Suppressor macrophage treated with lipopolysaccharide for 4 hours (primary cell): ENCODE results near the gene LXN.
"Not testable (repeated sequence)": the region's sequence is repeated elsewhere in the genome, so short reads cannot be mapped to it uniquely, and the experiment has no call there.

ENCODE experiments used
- DNase-seq: peaks from one replicate; pipeline ENCODE4 v3.0.0-alpha.2; 2020

Gene LXN, protein sequence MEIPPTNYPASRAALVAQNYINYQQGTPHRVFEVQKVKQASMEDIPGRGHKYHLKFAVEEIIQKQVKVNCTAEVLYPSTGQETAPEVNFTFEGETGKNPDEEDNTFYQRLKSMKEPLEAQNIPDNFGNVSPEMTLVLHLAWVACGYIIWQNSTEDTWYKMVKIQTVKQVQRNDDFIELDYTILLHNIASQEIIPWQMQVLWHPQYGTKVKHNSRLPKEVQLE

DNA sequence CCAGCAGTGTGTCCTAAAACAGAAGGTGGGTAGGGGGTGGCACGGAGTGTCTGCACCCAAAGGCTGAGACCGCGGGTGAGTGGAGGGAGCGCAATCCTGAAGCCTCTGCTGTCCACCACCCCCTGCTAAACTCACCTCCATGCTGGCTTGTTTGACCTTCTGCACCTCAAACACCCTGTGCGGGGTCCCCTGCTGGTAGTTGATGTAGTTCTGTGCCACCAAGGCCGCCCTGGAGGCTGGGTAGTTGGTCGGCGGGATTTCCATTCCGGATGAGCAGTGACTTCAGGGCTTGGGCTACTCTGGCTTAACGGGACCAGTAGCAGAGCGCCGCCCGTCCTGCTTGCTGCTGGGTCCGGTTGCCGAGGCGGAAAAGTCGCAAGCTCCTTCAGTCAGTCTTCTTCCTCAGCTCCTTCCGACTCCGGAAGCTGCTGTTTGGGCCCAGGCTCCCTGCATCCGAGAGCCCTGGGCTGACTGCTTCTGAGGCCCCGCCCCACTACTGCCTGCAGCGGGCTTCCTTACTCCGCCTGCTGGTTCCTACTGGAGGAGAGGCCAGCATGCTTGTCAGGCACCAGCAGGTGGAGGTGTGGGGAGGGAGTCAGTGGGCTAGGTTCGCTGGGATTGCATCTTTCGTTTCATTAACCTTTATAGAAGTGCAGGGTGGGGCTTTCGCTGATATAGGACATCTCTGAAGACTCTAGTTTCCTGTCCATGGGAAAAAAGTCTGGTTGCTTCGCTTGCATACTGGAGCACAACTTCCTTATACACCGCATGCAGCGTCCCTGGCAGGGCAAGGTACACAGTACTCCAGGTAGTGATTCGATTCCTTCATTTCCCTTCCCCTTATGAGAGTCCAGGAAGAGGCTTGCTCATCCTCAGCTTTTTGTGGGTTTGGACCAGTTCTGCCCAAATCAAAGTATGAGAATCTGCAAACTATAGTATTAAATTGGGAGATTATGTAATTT is at the start of gene LXN:
Gene LXN, minus strand, starts transcription at position 434 of the 962 bp plus-strand sequence. Its CDS starts 170 bp downstream, at position 264.
- DNase-seq: peak; percentile 80

DNA sequence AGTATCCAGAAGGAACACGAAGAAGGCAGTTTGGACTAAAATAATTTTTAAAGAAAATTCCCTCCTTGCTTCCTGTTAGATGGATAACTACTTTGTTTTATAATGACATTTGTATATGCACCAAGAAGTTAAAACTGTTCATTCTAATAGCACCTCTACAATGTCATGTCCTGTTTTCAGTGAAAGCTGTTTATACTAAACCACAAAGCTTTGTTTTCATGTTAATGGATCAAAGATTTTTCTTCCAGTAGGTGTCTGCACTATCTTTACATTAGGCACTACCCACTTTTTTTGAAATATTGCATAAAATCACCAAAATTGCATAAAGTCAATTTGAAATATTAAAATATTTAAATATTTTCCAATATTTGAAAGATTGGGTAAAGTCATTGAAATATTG is 49.7 kb upstream of the LXN start:
- no peak for DNase-seq

DNA sequence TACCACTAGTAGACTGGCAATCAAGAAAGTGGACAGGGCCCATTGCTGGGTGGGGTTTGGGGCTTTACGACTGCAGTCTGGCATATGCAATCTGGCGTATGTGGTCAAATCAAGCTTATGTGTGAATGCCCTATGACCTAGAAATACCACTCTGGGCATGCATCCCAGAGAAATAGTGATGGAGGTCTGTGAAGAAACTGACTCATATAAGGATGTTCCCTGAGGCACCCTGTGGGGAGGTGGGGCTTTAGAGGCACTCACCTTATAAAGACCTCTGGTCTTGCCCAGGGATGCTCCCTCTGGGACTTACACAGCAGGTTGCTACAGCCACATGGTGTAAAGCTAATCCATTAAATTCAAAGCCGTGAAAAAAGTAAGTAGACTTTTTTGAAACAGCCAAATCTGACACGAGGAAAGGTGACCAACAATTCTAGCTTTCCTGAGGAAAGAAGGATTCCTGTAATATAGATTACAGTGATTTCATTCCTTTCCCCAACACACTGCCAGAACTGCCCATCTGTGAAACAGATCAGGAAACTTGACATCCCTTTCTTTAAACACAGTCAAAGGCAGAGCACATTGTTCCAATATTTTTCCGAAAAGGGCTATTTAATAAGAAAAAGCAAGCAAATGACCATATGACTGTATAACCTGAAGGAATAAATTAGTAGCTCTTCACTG is 46.2 kb upstream of the LXN start:
- DNase-seq: no peak

DNA sequence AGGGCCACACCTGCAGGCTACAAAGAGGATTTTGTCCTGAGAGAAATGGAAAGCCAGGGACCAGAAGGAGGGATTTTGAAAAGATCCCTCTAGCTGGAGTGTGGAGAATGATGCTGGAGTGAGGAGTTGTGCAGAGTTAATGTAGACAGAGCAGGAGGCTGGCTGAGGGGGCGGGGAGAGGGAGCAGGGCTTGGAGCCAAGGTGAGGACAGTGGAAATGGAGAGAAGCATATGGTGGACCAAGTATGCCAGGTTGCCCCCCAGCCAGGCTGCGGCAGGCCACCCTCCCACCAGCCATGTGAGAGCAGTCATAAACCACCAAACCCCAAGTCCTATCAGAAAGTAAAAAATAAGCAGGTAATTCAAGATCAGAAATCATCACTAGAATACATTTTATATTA is 45.1 kb upstream of the LXN start:
- DNase-seq: no peak

DNA sequence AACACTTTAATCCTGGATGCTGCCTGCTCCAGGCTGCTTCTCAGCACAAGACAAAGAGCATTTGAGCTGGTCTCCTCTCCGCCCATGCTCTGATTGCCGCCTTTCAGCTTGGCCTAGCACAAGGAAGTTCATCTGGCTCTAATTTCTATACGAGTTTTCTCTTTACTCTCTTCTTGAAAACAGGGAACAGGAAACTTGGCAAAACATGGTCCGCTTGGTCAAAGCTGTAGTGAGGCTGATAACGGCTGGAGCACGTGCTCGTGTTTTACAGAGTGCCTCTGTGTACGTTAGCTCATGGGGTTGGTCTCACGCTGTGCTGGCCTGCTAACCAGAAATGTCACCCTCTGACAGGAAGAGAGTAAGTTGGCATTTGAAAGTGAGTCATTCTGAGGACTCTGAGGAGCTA is 40.6 kb upstream of the LXN start:
- DNase-seq: peak; percentile 88

DNA sequence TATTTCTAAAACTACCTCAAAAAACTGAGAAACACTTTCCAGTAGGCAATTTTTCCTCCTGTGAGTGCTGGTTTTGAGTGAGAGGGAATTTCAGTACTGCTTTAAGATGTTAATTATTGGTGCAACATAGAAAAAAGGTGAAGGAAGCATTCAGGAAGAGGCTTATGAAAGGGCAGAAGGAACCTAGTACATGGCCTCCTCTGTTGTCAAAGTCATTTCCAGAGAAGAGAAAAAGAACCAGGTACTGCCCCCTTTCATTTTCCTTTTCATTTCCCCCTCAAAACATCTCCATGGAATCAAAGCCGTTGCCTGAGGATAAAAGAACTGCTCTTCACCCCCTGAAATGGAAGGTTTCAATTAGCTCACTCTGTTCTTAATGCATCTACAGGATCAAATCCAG is 40.0 kb upstream of the LXN start:
- DNase-seq: peak; percentile 30

DNA sequence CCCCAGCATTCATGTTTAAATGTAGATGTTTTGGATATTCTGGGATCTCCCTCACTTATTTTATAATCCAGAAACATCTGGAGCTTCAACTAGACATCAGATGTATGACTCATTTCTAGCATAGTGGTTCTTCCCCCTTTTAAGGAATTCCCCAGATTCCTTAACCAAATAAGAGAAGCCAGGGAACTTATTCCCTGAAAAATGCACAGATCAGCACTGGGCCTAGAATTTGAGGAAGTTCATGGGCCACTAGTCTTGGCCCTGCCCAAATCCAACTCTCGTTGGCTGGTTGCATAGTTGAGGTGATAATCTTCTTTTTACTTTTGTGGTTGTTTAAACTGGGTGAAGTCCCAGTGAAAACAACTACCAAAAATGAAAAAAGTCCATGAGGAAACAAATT is 39.4 kb upstream of the LXN start:
- DNase-seq: peak; percentile 87

DNA sequence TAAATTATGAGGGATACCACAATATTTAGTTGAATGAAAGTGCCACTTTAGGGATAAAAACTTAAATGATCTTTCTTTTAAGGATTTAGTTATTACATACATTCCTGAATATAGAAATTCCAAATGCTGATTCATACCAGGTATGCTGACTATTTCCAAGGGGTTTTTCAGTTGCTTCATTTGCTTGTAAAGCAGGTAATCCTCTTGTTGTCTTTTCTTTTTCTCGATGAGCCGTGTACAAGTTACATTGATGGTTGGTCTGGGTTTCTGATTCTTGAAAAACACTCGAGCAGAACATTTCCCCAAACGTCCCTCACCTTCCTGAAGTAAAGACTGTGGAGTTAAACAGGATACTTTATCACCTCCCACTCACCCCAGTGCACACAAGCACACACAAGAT is 38.2 kb upstream of the LXN start:
- no peak for DNase-seq

DNA sequence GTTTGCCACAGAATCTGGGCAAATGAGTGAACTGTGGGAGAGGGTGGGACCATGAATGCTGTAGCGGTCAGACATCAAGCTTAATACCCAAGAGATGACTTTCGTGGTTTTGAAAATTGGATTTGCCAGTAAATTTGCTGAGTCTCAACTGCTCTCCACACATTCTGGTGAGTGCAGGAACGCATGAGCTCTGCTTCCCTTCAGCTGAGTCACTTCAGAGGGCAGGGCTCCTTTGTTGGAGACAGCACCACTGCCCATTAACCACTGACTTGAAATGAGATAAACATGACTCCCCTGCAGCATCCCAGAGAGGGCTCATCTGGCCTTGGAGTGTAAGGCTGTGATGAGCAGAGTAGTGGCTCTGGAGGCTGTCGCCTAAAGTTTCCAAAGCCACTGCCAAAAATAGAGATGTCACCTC is 37.2 kb upstream of the LXN start:
- peak; percentile 70 for DNase-seq

DNA sequence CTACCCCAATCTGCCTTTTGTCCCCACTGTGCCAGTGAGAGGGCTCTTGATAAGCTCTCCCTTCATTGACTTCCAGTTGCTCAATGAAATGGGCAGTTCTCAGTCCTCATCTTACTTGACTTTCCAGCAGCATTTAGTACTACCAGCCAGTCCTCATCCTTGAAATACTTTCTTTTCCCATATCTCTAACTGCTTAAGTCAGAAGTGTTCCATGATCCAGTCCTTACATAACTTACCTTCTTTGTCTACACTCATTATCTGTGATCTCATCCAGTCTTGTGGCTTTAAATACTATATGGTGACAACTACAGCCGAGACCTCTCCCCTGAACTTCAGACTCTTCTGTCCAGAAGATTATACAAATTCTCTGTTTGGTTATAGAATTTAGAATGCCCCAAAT is 31.1 kb upstream of the LXN start:
- DNase-seq: no peak

DNA sequence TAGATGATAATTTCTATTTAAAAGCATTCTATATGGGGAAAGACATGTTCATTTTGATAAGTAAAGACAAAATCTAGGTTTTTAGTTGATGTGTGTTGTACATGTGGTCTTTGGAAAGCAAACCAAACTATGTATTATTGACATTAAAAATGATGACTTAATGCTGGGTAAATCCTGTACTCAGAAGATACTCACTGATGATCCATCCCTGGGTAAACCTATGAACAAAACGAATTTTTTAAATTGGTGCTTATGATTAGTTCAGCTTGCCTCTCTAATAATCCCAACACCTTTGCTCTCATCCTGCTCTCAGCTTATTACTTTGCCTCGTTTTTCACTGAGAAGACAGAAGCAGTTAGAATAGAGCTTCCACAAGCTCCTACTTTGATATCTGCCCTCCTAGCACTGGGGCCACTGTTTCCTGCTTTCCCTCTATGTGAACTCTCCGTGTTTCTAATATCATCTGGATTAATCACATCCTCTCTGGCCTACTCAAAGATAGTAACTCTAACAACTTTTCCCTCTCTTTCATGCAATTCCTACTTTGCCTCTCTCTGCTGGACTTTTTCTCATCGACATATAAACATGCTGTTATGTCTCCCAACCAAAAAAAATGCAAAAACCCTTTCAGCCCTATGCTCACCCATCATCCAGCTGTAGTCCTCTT is 30.5 kb upstream of the LXN start:
- DNase-seq: no peak

DNA sequence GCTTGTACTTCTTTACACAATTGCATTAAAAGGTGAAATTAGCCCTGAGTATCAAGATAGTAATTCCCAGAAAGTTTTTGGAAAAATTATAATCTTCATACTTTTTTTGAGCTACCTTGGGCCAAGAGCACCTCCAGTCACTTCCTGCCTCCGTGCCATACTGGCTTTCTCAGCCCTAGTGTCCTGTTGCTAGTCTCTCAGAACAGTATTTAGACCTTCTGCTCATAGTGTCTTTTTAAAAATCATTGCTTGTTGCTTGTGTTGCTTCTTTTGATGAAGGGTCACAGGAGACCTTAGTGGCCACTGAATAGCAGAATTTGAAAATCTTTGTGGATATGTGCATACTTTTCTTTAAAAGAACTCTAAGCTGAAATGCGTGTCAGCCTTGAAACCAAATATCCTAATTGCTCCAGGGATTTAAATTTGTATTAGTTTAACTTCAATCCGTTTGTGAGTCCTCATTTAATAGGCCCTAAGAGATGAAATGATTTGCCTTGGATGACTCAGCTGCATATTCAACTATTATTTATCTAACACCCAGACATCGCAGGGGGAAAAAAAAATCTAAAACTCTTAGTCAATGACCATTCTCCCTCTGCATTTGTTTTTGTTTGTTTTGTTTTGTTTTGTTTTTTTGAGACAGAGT is 29.1 kb upstream of the LXN start:
- DNase-seq: no peak

DNA sequence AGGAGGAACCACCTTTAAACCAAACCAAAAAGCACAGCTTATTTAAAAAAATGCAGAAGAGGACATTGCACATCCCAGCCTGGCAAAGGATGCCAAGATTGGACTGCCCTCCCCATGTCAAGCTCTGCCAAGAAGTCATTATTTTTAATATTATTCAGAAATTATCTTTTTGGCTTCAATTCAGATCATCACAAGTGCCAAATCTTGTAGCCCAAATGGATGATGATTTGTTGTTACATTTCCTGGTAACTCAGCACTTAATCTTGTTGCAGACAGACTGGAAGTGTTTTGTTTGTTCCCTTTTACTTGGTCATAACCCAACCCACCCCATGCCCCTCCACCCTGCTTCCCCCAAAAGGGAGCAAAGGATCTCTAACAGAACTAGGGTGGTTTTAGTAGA is 28.1 kb upstream of the LXN start:
- no peak for DNase-seq

DNA sequence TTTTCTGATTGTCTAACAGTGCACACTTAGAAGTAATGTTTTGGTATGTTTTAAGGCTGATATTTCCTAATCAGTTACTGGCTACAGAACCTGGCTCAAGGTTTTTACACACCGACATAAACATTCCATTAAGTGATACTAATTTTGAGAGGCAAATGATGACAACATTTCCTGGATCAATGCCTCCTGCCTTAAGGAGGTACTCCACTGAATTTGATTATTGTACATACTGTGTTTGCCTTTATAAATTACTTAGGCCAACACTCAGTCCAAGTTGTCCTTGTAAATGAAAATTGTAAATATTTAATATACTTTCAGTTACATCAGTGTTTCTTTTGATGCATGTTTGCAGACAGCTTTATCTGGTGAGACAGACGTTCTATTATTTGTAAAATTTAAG is 24.2 kb upstream of the LXN start:
- no peak for DNase-seq

DNA sequence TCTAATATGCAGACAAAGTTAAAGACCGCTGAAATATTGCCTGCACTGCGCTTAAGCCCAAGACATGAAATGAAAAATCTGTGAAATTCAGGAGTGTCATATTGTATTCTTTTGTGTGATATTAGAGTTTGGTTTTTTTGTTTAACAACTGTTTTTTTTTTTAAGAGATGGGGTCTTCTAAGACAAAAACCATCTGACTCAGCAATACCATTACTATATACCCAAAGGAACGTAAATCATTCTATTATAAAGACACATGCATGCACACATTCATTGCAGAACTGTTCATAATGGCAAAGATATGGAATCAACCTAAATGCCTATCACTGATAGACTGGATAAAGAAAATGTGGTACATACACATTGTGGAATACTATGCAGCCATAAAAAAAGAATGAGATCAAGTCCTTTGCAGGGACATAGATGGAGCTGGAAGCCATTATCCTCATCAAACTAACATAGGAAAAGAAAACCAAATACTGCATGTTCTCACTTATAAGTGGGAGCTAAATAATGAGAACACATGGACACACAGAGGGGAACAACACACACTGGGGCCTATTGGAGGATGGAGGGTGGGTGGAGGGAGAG is 21.5 kb upstream of the LXN start:
- not testable (repeated sequence) for DNase-seq

DNA sequence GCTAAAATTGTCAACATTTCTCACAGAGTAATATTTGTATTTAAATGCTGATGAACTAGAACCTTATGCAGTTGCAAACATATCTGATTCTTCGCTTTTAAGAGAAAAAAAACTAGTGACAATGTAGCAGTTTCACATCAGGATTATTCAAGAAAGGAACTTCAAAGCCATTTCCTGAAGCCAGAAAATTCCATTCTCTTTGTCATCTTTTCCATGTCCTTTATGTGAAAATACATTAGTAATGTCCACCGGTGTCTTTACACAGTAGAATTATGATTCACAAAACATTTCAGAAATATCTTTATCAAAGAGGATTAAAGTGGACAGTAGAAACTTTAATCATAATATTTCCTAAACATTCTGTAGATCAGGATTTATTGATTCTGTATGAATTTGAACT is 12.7 kb upstream of the LXN start:
- no peak for DNase-seq

DNA sequence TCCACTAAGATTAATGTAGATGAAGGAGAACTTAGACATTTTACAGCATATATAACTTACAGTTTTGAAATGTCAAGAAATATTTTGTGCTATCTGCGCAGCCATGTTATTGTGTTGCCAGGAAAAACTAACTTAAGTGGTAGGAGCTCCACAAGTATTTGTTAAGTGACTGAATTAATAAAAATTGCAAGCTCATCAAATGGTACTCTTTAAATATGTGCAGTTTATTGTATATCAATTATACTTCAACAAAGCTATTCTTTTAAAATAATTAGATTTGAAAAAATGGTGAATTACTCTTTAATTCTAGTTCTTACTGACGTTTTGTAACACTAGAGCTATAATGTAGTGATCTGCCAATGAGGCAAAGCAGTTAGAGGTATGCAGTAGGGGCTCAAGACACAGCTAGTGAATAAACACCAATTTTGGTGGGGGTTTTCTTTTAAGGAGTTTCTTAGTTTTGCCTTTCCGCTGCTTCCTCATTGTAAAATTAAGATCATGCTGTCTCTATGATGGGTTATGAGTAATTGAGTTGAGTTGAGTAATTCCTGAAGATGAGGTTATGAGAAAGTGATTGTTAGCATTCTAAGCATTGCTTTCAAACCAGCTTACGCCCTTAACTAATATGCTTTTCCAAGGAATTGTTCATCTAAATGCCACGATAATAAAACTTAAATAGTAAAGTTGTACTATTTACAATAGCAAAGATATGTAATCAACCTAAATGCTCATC is 10.9 kb upstream of the LXN start:
- peak; percentile 41 for DNase-seq

DNA sequence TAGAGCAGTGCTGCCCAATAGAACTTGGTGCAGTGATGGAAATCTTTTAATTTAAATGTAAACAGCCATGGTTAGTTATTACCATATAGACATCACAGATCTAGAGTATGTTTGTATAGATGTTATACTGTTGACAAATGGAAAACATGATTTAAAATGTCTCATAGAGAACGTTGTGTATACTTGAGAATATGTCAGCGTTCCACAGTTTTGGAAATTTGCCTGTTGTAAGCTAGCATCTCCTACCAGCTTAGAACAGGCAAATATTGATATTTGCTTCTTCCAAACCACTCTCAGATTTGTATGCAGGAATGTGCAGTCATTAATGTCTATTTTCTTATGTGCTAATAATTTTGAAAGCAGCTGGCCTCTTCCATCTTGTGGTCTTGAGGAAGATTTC is 8.4 kb upstream of the LXN start:
- no peak for DNase-seq

DNA sequence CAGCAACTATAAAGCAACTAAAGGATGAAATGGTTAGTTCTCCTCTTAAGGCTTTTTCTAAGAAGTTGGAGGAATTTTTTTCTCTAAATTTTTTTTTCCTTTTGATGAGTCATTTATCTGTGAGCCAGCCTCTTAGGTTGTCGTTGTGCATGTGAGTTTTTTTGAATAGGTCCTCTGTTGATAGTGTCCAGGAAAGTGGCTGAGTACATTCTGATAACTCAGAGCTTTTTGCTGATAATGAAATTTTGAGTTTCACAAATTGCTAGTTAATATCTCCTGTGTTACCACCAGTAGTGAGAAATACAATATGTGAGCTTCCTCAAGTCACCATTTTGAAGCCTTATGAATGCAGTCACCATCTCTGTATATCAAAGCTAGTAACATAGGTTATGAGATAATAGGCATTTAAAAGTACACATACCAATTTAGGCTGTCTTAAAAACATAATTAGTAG is 7.1 kb upstream of the LXN start:
- no peak for DNase-seq

DNA sequence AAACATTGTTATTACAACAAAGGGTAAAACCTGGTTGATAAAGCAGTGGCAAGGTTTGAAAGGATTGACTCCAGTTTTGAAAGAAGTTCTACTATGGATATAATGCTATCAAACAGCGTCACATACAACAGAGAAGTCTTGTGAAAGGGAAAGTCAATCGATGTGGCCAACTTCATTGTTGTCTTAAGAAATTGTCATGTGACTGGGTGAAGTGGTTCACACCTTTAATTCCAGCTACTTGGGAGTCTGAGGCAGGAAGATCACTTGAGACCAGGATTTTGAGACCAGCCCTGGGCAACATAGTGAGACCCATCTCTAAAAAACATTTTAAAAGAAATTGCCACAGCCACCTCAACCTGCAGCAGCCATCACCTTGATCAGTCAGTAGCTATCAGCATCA is 6.2 kb upstream of the LXN start:
- no peak for DNase-seq

DNA sequence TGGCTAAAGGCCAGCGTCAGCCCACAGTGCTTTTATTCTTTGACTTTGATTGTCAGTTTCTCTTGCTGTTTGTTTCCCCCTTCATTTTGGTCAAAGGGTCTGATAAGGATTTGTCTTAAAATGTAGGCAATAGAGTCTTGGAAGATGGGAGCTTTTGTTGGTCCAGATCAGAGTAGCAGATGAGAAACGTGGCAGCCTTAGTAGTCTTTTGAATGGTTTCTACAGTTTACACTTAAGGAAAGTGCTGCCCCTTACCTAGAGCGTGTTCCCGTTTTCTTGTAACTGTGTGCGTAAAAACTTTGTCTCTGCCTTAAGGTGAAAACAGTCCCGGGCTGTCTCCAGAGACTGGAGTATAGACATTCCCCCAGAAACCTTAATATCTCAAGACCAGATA is 630 bp downstream of the LXN start:
- peak; percentile 10 for DNase-seq
